WI38 (cell line): Measurements from ENCODE around the gene FBXL14.

Experiments
- H3K4me3 ChIP-seq: 2 replicates; pipeline ENCODE4 v1.5.1; 2011; ENCODE audit warnings: low read depth, mild to moderate bottlenecking, control low read depth, low read length
- TF ChIP-seq, protein P1 (sequence below): IDR thresholded peaks from 2 replicates; pipeline ENCODE4 v1.5.1; 2012; ENCODE audit warnings: low read depth, mild to moderate bottlenecking, control low read depth, low read length

FBXL14 gene

DNA sequence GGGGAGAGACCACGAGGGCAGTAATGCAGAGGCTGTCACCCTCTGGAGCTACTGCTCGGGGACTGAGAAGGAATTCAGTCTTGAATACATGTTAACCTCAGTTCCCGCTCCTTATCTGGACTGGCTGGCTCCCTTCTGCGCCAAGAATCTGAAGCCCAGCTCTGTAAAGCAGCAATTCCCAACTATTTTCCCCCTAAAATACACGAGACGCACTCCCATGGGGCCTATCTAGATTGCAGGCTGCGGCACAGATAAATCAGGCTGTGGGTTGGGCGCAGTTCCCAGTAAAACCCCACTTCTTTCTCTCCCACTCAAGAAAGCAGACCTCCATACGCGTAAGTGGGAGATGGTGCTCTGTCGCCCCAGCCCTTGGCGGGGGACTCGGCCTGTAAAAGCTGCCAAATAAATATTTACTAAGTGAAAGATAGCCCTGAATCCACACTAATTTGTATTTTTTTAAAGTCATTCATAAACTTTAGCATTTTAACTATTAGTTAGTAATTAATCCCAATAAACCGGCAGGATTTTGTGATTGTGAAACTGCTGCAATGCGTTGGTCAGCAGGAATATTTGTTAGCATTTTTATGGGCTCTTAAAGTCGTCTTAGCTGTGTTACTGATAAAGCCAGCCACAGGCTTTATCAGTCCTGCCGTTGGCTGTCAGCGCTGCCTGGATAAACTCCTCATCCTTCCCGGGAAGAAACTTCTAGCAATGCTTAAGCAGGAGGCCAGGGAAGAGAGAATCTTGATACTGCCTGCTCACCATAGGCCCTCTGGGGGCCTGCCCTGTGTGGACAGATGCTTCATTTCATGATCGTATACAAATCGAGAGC is 17.8 kb downstream of the FBXL14 start:
- H3K4me3 ChIP-seq, result peak overlapping the region; percentile 34

DNA sequence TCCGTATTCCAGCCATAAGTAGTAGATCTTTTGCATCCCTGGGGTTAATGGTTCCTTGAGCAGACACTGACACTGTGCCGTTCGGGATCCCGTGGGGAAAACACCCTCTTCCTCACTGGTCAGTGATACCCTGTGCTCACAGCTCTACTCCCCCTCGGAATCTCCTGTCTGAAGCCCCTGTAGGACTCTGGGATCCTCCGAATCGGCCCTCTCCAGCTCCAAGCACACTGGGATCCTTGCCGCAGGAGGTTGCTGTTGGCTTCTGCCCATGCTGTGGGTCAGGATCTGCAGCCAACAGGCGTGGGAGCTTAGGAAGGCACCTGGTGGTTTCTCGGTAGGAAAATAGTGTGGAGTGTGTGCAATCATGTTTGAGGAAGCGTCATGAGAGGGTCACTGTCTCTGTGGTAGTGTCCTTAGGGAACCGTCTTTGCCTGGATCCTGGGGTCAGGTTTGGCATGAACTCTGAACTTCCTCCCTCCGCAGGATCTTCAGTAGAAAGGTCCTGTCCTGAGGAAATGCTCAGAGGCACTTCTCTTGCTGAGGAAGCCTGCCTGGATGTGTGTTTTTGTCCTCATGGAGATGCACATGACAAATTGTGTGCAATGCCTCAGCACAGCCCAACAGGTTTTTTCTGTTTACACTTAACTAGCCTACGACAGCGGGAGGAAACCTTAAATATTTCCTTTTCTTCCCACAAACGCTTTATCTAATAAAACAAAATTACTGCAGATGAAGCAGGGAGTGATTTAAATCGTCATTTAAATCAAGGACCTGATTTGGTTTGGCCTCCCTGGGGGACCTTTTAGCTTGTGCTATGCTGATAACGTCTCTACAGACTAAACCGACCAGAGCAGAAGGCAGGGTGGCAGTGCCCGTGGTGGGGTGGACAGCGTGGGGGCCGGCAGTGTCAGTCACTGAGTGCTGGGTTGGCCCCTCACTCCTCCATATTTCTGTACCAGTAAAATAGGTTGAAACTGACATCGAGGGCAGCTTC is 18.7 kb downstream of the FBXL14 start:
- peak overlapping the region; percentile 34 for H3K4me3 ChIP-seq
- TF ChIP-seq, protein P1, sequence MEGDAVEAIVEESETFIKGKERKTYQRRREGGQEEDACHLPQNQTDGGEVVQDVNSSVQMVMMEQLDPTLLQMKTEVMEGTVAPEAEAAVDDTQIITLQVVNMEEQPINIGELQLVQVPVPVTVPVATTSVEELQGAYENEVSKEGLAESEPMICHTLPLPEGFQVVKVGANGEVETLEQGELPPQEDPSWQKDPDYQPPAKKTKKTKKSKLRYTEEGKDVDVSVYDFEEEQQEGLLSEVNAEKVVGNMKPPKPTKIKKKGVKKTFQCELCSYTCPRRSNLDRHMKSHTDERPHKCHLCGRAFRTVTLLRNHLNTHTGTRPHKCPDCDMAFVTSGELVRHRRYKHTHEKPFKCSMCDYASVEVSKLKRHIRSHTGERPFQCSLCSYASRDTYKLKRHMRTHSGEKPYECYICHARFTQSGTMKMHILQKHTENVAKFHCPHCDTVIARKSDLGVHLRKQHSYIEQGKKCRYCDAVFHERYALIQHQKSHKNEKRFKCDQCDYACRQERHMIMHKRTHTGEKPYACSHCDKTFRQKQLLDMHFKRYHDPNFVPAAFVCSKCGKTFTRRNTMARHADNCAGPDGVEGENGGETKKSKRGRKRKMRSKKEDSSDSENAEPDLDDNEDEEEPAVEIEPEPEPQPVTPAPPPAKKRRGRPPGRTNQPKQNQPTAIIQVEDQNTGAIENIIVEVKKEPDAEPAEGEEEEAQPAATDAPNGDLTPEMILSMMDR, result no peak

More for the DNA sequence above, 17.8 kb downstream of the FBXL14 start:
- TF ChIP-seq, protein P1, result no peak

DNA sequence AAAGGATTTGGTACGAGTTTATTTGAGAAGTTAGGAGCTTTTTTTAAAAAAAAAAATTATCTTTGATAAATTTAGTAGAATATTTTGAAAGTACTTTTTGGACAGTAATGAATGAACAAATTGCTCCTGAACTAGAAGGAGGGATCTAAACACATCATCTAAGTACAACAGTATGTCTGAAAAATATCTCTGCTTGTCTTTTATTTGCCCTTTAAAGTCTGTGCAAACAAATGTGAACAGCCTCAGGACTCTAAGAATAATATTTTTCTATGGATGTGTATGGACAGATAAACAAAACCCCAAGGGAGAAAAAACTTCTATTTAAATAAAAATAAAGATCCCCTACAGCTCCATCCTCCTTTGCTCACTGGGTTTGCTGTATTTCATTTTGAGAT is 19.5 kb downstream of the FBXL14 start:
- no peak overlapping the region for H3K4me3 ChIP-seq
- TF ChIP-seq, protein P1, result no peak

DNA sequence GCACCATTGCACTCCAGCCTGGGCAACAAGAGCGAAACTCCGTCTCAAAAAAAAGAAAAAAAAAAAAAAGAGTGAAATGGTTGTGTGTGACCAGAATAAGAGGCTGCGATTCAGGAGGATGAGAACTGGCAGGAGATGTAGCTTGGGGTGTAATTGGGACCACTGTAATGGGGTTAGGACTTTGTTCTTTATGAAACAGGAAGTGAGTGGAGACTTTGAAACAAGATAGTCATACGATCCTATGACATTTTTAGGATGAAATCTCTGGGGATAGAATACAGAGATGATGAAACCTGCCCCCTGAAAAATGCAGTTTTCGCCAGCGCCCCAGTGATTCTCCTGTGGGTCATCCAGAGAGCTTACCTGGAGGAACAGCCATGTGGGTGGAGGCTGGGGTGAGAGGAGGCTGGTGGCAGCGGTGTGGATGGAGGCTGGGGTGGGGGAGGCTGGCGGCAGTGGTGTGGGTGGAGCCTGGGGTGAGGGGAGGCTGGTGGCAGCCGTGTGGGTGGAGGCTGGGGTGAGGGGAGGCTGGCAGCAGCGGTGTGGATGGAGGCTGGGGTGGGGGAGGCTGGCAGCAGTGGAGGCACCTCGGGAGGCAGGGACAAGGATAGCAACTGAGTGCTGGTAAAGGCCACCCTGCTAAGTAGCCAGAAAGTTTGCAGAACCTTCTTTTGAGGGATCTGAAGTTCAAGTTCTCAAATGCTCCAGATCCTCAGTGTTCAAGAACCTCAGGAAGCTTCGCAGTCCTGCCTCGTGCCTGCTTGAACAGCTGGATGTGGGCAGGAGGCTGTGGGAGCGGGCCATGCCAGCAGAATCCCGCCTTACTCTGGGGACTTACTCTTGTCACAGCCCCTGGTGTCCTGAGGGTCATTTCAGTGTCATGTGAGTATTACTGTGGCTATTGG is 20.2 kb downstream of the FBXL14 start:
- TF ChIP-seq, protein P1, result no peak
- H3K4me3 ChIP-seq, result no peak overlapping the region

DNA sequence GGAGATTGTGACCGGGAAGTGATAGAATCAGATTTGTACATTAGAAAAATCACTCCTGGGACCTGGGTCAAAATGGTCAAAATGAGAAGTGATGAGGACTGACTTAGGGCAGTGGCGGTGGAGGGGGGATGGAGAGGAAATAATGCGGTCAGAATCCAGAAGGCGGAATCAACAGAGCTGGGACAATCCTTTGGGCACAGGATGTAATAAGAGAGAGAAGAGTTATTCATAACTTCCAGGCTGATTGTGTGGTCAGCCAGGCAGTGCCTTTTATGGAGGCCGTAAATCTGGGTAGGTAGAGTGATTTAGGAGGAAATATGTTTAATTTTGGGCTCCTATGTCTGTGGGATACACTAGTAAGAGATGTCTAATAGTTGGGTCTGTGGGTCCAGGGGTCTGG is 21.6 kb downstream of the FBXL14 start:
- no peak overlapping the region for H3K4me3 ChIP-seq
- TF ChIP-seq, protein P1, result no peak

DNA sequence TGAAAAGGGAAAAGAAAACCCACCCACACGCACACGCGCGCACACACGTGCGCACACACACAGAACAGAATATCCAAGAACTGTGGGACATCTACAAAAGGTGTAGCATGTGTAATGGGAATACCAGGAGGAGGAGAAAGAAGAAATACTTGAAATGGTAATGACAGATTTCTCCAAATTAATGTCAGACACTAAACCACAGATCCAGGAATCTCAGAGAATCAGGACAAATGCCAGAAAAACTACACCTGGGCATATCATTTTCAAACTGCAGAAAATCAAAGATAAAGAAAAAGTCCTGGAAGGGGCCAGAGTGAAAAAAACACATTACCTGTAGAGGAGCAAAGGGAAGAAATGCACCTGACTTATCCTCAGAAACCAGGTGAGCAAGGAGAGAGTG is 26.5 kb downstream of the FBXL14 start:
- TF ChIP-seq, protein P1, result no peak
- no peak overlapping the region for H3K4me3 ChIP-seq
